GM12892 (cell line): ENCODE data around the gene FTO.

ENCODE experiments used
- POLR2A ChIP-seq: IDR thresholded peaks from 2 replicates; pipeline ENCODE4 v1.6.1; 2011; ENCODE audit warnings: low read depth, low read length, control low read depth
- POLR2AphosphoS5 ChIP-seq: IDR thresholded peaks from 2 replicates; pipeline ENCODE4 v1.6.1; 2011; ENCODE audit warnings: low read depth, low read length, control low read depth
- TAF1 ChIP-seq: IDR thresholded peaks from 2 replicates; pipeline ENCODE4 v1.6.1; 2011; ENCODE audit warnings: low read depth, mild to moderate bottlenecking, control low read depth, low read length, borderline replicate concordance

GRCh38 chr16:53898993-53899392, 195.0 kb downstream of the FTO start:
- no peak for TF ChIP-seq POLR2A
- no peak for TF ChIP-seq POLR2AphosphoS5
- TF ChIP-seq TAF1: no peak
